Measurements from ENCODE around the gene EPC2.
"Not testable (repeated sequence)": the region's sequence is repeated elsewhere in the genome, so short reads cannot be mapped to it uniquely, and the experiment has no call there.

EPC2 gene

GRCh38 chr2:148642891-148643416 lies 1.6 kb upstream of the EPC2 start:
- DNase-seq, result no peak

DNA sequence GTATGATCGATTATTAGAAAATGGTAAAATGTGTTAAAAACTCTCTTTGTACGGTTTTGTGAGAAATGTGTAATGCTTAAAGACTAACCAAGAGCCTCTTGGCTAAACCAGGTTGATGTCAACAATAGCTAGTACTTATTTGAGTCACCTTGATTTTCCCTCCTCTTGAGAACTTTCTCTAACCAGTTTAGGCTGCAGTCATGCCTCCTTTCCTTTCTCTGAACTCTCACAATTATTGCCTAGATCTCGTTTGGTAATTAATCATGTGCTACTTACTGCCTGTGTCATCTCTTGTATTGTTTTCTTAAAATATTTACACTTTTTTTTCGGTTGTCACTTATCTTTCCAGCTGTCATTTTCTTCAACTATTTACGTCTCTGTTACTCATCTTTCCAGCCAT lies 1.1 kb upstream of the EPC2 start:
- DNase-seq, result no peak

DNA sequence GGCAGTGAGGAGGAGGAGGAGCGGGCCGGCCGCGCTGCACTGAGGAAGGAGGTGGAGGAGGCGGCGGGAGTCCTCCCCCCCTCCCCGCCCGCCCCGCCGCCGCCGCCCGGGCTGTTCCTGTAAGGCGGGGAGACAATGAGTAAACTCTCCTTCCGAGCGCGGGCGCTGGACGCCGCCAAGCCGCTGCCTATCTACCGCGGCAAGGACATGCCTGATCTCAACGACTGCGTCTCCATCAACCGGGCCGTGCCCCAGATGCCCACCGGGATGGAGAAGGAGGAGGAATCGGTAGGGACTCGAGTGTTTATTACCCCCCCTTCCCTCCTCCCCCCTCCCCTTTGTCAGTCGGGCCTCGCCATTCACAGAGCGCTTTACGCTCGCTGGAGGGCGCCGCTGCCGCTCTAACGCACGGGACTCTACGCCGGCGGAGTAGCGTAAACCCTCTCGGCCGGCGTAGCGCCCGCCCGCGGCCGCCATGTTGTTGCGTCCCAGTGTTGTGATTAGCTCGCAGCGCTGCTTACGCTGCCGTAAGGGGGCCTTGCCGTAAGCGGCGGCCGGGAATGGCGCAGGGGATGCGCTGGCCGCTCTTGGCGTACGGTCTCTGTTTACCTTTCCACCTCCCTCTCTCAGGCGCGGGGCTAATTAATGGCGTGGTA lies 460 bp downstream of the EPC2 start:
- peak; percentile 81 to 95 for DNase-seq

- DNase-seq, result peak in 1 of 2 experiments; percentile 70
Observed at GRCh38 chr2:148645539-148646230, 1.1 kb downstream of the EPC2 start.

GRCh38 chr2:148646231-148646559 lies 1.6 kb downstream of the EPC2 start:
- DNase-seq, result no peak

- not testable (repeated sequence) for DNase-seq
Observed at GRCh38 chr2:148647711-148648110, 3.2 kb downstream of the EPC2 start.

DNA sequence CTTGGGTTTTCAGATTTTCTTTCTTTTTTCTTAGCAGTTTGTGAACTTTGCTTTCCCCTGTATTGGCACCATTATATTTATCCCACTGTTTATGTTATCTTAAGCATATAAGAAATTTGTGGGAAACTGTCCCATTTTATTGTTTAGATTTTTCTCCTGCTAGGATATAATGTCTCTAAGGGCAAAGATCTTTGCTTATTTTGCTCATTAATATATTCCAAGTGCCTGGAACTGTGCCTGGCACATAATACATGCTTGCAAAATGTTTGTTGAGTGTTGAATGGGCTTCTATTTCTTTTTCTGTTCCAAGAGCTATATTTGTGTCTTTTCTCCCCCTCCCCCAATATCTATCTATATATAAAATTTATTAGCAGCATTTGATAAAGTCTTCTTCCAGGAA lies 5.4 kb downstream of the EPC2 start:
- DNase-seq, result no peak

GRCh38 chr2:148650881-148651280 lies 6.3 kb downstream of the EPC2 start:
- no peak for DNase-seq

DNA sequence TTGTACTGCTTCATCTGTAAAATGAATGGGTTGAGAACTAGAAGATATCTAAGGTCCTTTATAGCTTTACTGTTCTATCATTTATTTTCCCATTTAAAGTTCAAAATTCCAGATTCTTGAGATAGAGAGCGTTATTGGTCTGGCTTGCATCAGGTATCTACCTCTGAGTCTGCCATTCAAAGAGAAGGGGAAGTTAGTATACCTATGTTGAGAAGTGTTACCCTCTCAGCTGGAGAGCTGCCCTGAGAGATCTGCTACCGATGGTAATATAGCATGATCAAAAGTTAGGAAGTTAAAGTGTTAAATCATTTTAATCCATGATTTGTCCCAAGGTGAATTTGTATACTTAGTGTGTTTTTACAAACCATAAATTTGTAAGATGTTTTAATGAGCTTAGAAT lies 7.4 kb downstream of the EPC2 start:
- DNase-seq, result no peak

DNA sequence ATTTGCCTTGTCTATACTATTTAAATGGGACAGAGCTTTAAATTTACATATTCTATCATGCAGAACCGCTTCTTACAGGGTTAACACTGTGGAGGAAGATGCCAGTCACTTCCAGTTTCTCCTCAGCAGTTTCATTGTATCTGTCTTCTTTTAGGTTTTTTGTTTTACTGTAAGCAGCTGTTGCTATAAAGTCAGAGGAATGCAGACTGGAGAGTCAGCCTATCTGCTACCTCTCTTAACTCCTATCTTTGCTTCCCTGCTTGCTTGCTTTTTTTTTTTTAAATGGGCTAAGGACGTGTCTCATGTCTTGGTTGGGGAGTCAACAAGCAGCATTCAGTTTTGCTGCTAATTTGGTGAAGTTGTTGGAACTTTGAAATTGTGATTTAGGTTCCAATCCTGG lies 8.9 kb downstream of the EPC2 start:
- no peak for DNase-seq

GRCh38 chr2:148654435-148654834 lies 9.9 kb downstream of the EPC2 start:
- DNase-seq, result no peak

DNA sequence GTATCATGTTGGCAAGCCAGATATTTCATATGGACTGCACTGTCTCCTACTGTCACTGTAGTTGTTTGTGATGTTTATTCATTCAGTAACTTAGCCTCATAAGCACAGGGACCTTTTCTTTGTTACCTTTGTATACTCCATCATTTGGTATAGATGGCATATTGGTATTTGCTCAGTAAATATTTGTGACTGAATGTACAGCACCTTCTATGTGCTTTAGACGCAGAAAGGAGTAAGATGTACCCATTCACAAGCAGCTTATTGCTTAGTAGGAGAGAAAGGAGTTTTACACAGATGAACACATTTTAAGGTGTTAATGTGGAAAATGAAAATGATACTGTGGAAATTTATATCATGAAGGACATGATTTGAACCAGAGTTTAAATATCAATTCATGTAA lies 12.0 kb downstream of the EPC2 start:
- DNase-seq, result no peak

- DNase-seq, result no peak
Observed at GRCh38 chr2:148658807-148659722, 14.5 kb downstream of the EPC2 start.

DNA sequence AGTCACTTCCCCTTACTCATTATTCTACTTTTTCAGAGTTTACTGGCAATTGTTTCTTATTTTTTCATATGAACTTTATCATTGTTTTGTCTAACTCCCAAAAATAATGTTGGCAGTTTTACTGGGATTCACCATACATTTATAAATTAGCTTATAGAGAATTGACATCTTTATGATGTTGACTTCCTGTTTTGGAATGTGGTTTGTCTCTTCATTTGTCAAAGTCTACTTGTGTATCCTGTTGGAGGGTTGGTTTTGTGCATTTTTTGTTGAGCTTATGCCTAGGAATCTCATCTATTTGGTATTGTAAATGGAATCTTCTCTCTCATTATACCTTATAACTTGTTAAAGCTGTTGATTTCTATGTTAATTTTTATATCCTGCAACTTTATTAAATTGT lies 16.4 kb downstream of the EPC2 start:
- DNase-seq, result no peak

DNA sequence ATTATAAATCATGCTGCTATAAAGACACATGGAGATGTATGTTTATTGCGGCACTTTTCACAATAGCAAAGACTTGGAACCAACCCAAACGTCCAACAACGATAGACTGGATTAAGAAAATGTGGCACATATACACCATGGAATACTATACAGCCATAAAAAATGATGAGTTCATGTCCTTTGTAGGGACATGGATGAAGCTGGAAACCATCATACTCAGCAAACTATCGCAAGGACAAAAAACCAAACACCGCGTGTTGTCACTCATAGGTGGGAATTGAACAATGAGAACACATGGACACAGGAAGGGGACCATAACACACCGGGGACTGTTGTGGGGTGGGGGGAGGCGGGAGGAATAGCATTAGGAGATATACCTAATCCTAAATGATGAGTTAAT lies 17.8 kb downstream of the EPC2 start:
- not testable (repeated sequence) for DNase-seq

GRCh38 chr2:148664229-148664628 lies 19.7 kb downstream of the EPC2 start:
- no peak for DNase-seq

DNA sequence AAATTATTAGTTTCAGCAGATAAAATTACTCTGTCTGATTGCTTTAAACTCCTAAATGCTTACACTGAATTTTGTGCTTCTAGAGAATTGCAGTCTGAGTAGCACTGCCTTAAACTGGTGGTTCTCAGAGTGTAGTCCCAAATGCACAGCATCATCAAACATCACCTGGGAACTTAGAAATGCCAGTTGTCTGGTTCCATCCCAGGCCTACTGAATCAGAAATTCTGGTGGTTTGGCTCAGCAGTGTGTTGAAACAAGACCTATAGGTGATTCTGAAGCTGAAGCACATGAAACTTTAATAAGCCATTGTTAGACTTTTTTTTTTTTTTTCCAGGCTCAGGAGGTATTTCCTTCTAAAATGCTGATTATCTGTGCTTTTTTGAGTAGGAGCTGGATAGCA lies 22.0 kb downstream of the EPC2 start:
- no peak for DNase-seq

DNA sequence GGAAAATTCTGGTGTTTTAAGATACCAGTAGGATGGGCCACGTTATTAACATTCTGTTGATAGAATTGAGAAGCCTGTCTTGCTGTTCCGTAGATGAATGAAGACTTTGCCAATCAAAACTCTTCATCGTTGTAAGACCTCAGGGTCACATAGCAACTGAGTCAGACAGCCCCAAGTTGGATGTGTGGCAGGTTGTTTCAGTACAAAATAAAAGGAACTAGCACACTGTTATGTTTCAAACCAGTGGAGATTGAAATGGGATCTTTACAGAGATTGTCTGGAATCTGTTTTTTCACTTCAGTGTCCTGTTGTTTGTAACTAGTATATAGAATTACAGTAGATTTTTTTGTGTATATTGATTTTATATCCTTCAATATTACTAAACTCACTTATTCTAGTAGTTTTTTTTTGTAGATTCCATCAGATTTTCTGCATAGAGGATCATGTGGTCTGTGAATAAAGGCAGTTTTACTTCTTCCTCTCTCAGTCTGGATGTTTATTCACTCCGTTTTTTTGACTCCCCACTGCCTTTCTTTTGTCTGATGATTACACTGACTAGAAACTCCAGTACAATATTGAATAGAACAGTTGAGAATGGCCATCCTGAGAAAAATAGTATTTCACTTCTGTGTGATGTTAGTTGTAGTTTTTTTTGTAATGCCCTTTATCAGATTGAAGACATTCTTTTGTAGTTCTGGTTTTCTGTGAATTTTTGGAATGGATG lies 22.7 kb downstream of the EPC2 start:
- no peak for DNase-seq

DNA sequence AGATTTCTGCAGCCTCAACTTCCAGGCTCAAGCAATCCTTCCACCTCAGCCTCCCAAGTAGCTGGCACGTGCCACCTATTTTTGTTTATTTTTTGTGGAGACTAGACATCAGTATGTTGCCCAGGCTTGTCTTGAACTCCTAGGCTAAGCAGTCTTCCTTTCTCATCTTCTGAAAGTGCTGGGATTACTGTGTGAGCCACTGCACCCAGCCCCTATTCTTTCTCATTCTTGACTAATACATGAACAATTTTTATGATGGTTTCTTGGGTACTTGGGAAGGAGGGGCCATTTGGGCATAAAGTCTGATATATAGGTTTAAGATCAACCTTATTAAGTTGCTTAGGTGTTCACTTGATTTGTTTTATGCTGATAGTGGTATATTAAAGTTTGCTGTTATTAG lies 26.2 kb downstream of the EPC2 start:
- no peak for DNase-seq

DNA sequence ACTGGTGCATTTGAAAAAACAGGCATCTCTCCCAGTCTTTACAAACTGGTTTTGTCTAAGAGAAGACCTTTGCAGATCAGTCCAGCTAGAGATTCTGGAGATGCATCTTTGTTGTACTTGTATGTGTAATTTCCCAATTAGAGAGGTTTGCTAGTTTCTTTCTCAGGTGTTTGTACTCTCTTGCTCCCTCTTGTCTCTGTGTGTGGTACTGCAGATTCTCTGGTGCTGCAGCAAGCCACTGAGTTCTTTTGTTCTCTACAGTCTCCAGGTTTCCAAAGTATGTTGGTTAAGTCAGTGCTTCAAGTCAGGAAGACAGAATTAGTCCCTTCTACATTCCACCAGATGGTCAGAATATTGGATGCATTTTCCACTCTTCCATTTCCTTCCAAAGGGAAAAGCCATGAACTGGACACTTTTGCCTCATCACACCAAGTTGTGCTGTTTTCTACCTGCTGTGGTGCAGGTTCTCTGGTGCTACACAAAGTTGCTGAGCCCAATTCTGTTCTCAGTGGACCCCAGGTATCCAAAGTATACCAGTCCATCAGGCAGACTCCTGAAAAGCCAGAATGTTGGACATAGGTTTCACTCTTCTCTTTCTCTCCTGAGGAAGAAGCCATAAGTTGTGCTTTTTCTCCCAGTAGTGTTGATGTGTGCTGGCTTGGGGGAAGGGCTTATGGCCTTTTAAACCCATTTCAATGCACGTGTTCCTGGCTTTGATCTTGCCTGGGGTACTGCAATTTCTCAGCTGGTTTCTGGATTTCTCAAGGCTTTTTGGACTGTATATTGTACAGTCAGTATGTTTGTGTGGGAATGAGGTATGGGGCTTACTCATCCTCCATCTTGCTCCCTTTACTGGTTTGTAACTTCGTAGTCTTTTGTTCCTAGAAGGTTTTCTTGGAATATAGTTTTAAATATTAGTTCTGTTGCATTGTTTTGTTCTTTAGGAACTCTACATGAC lies 29.8 kb downstream of the EPC2 start:
- DNase-seq, result no peak

- DNase-seq, result no peak
Observed at GRCh38 chr2:148675708-148676107, 31.2 kb downstream of the EPC2 start.
